Epidermal melanocyte (primary cell): ENCODE measurements around the gene FAIM2.

Experiments used
- DNase-seq: peaks from one replicate; pipeline ENCODE4 v3.0.0; 2011; ENCODE audit warnings: low spot score; ENCODE audit not compliant: insufficient read length

The FAIM2 gene

DNA sequence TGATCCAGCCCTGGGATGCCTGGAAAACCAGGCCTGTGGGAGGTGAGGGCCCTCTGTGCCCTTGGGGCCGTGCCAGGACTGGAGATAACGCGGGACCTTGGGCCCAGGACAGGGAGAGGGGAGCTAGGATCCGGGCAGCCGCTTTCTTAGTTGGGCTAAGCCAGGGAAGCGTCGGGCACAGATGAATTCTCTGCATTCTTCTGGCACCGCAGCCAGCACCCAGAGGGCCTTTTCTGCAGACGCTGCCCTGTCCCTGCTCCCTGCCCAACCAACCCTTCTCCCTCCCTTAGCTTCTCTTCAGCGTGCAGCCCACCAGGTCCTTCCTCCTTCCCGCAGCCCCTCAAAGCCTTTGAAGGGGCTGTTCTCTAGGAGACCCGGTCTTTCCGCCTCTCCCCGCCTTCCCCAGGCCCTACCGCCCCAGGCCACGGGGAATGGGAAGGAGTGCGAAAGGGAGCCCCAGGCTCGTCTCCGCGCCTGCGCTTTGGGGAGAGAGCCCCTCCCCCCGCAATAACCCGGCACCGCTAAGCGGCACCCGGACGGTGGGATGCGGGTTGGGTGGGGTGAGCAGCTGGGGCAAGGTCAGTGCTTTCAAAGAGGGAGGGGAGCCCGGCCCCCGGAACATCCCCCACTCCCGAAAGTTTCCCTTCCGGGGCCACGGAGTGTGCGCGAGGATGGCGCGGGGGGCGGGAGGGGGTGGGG, 76.2 kb downstream of the FAIM2 start:
- peak; percentile 67 for DNase-seq

DNA sequence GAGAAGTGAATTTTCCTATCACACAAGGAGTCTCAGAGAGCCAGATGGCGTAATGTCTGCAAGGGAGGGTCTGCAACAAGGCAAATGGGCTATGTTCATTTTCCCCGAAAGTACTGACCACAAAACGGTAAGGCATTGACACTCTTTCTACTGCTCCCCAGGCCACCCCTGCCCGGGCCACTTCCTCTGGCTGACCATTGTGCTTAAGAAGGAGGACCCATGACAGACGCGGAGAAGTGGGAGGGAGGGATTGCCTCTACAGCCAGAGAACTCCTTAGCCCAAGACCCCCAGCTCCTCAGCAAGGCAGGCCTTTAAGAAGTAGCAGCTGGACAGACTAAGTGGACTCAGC, 76.7 kb downstream of the FAIM2 start:
- DNase-seq, result no peak

DNA sequence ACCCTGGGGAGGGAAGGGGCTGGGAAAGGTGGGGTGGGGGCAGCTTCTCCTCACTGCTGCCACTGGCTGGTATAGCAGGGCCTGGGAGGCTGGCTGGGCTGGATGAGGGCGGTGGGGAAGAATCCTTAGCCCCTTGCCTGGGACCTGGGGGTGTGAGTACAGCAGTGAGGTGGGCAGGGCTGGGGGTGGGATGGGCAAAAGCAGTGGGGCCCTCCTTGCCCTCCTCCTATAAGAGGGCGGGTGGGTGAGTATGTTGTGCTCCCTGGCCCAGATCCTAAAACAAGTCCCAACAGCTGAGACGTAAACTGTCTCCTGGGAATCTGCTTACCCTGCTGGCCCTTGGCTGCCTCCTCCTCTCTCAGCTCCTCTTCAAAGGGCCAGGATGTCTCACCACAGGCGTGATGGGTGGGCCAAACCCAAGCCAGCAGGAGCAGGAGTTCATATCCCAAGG, 77.7 kb downstream of the FAIM2 start:
- DNase-seq, result no peak

DNA sequence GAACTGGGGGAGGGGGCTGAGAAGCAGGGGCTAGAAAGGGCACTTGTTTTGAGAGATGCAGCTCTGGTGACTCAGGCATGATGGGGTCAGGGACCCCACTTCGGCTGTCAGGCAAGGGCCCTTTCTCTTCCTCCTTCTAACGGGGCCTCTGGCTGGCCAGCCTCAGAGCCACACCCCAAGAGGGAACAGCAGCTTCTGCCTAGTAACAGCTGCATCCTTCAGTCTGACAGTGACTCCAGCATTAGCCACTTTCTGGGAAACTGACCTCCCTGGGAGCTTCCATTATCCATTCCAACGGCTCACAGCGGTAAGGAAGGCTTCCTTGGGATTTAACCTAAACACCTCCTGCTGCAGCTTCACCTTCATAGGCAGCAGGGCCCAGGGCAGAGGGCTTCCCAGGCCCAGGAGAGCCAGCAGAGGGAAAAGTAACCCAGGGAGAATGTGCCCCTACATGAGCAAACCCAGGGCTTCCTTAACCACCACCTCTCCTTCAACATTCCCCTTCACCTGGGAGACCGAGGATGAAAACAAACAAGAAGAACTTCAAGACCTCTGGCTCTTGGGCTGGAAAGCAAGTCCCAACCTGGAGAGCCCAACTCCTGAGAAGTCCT, 78.2 kb downstream of the FAIM2 start:
- no peak for DNase-seq

DNA sequence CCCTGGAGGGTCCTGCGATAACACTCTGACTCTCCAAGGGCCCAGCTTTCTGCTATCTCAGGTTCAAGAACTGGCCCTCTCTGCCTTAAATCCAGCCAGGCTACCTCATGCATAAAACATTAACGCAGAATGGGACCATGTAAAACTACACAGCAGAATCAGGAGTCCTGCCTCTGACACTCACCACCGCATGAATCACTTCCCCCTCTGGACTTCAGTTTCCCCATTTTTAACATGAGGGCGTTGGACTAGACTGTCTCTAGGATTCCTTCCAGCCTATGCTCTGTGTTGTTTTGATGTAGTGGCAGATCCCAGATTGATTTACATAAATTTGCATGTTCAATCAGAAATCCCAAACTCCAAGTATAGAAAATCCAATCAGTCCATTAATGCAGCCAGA, 78.8 kb downstream of the FAIM2 start:
- no peak for DNase-seq

DNA sequence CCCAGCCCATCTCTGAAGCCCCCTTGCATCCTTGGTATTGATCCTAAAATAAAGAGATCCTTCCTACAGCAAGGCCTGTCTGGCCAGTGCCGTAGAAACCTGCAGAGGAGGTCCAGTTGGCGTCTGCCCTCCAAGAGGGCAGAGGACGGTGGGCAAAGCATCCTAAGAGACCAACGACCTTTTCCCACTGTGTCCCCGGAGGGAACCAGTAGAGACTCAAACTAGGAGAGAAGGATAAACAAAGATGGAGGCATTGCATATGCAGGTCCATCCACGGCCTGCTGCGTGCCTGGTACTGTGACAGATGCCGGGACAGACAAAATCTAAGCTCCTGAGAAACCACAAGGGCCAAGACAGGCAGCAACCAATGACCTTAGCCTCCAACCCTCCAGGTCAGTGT, 79.3 kb downstream of the FAIM2 start:
- no peak for DNase-seq

DNA sequence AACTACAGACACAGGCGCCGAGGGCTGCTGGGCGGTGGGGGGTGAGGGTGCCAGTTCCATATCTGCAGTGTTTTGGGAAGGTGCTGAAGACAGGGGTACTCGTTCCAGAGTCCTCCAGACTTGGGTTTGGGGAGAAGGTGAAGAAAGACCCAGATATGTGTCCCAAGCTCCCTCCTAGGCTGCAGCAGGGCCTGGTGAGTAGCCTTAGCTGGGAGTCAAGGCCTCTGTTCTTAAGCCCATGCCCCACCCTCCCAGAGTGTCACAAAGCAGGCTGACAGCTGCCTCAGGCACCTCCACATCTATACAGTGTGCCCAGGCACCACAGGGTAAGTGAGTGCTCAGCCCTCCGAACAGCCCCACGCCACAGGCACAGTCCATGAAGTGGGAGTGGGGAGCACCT, 79.7 kb downstream of the FAIM2 start:
- DNase-seq, result no peak

DNA sequence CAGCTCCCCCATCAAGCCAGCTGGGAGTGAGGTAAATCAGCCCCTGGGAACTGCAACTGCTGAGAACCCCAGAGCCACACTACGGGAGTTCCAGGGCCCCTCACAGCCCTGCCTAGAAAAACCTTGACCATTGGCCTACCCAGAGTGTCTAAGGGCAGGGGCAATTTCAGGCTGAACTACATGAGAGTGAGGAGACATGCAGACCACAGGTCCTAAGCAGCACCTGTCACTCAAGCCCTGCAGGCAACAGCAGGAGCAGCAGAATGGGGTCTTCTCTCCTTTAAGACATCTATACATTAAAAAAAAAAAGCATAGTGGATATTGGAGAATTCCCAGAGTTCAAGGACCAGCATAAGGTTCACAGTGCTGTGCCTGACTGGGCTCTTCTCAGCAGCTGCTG, 80.3 kb downstream of the FAIM2 start:
- no peak for DNase-seq

DNA sequence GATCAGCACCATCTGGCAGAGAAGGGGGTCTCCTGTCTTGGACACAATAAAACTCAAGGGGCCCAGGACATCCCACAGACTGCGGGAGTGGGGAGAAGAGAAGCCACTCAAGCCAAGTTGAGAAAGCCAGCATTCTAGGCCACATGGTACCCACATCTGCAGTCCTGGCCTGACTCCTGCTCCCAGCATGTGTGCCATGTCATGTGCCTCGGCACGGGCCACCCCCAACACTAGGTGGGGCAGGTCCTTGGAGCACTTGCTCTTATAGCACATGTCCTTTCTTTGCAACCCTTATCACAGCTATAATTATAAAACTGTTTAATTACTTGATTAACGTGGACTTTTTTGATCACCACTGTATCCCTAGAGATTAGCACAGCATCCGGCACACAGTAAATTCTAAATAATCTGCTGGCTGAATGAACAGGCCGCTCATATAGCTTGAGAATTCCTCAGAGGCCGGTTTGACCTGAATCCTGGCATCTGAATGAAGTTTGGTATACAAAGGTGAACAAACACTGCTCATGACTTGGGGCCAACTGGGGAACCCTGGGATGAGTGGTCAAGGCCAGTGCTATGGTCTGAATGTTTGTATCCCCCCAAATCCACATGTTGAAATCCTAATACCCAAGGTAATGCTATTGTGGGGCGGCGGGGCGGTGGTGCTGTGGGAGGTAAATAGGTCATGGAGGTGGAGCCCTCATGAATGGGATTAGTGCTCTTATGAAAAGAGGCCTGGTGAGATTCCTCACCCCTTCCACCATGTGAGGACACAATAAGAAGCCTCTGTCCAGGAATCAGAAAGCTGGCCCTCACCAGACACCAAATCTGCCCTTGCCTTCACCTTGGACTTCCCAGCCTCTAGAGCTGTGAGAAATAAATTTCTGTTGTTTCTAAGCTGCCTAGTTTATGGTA, 82.1 kb downstream of the FAIM2 start:
- DNase-seq, result no peak

DNA sequence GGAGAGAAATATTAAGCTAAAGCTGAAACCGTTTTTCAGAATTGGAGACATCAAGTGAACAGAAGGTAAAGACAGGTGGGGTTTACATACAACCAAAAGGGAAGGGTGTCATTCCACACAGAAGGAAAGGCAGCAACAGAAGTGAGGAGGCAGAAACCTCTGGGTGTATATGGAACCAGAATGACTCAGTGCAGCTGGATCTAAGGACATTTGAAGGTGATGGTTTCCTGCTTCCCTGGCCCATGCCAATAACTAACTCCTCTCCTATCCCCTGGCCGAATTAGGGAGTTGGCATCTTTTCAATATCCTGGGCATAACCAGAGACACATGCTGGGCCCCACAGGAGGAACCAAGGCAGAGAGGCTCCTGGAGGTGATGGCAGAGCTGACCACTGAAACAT, 83.9 kb downstream of the FAIM2 start:
- DNase-seq, result no peak

DNA sequence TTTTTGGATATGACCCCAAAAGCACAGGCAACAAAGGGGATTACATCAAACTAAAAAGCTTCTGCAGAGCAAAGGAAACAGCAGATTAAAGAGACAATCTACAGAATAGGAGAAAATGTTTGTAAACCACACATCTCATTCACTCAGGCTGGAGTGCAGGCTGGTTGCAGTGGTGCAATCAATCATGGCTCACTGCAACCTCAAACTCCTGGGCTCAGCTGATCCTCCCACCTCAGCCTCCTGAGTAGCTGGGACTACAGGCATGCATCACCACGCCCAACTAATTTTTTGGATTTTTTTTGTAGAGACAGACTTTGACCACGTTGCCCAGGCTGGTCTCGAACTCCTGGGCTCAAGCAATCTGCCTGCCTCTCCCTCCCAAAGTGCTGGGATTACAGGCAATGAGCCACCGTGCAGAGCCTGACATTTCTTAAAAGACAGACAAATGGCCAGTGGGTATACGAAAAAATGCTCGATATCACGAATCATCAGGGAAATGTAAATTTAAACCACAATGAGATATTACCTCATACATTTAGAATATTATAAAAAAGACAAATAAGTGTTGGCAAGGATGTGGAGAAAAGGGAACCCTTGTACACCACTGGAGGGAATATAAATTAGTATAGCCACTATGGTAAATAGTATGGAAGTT, 85.3 kb downstream of the FAIM2 start:
- no peak for DNase-seq
